Subcutaneous abdominal adipose tissue (tissue), 5 donors: Measurements from ENCODE around the gene VAC14.

Source experiments
- H3K27ac ChIP-seq: one replicate; pipeline ENCODE4 v1.7.0; 2013; ENCODE audit warnings: low read depth, mild to moderate bottlenecking, inconsistent platforms, low read length, moderate library complexity
- H3K27me3 ChIP-seq, 5 donors: one replicate each; pipeline ENCODE4 v1.7.0; 2013; ENCODE audit warnings: low read length in 5 of 5, inconsistent platforms in 1 of 5; ENCODE audit not compliant: control insufficient read depth in 5 of 5, insufficient read depth in 4 of 5
- H3K36me3 ChIP-seq, 5 donors: one replicate each; pipeline ENCODE4 v1.7.0; 2013; ENCODE audit warnings: low read length in 5 of 5; ENCODE audit not compliant: control insufficient read depth in 5 of 5, insufficient read depth in 5 of 5
- H3K4me1 ChIP-seq, 5 donors: one replicate each; pipeline ENCODE4 v1.7.0; 2013; ENCODE audit warnings: low read length in 5 of 5, mild to moderate bottlenecking in 3 of 5, moderate library complexity in 1 of 5; ENCODE audit not compliant: control insufficient read depth in 5 of 5, insufficient read depth in 5 of 5
- H3K4me3 ChIP-seq, 5 donors: one replicate each; pipeline ENCODE4 v1.7.0; 2013; ENCODE audit warnings: low read length in 5 of 5, low read depth in 1 of 5
- H3K9ac ChIP-seq, 5 donors: one replicate each; pipeline ENCODE4 v1.7.0; 2013; ENCODE audit warnings: low read length in 5 of 5, mild to moderate bottlenecking in 4 of 5, moderate library complexity in 3 of 5
- H3K9me3 ChIP-seq, 5 donors: one replicate each; pipeline ENCODE4 v1.7.0; 2013; ENCODE audit warnings: low read length in 5 of 5; ENCODE audit not compliant: control insufficient read depth in 5 of 5
- donor health status: healthy.
- donor health status: healthy.
- donor health status: healthy.
- donor health status: healthy.
- donor health status: healthy.

VAC14 gene

GRCh38 chr16:70777496-70777895, 23.5 kb downstream of the VAC14 start:
- H3K4me3 ChIP-seq, result no peak overlapping the region
- no peaks in the 10 kb centered on the region for H3K27me3 ChIP-seq
- H3K36me3 ChIP-seq, result peaks cover 8 to 62% (median 49%) of the 10 kb centered on the region in 5 donors
- H3K9ac ChIP-seq, result no peak overlapping the region
- peaks cover 0 to 5% (median 1%) of the 10 kb centered on the region in 5 donors for H3K4me1 ChIP-seq
- peaks cover 0 to 4% (median 0%) of the 10 kb centered on the region in 5 donors for H3K9me3 ChIP-seq
- H3K27ac ChIP-seq, result no peak overlapping the region

GRCh38 chr16:70775399-70775798, 25.6 kb downstream of the VAC14 start:
- H3K9me3 ChIP-seq, result no peaks in the 10 kb centered on the region
- H3K9ac ChIP-seq, result no peak overlapping the region
- H3K27ac ChIP-seq, result no peak overlapping the region
- peaks cover 11 to 55% (median 38%) of the 10 kb centered on the region in 5 donors for H3K36me3 ChIP-seq
- no peaks in the 10 kb centered on the region for H3K27me3 ChIP-seq
- no peak overlapping the region for H3K4me3 ChIP-seq
- H3K4me1 ChIP-seq, result peaks cover 1 to 5% (median 4%) of the 10 kb centered on the region in 5 donors

GRCh38 chr16:70774261-70774660, 26.7 kb downstream of the VAC14 start:
- H3K36me3 ChIP-seq, result peaks cover 11 to 57% (median 34%) of the 10 kb centered on the region in 5 donors
- H3K9me3 ChIP-seq, result no peaks in the 10 kb centered on the region
- no peak overlapping the region for H3K4me3 ChIP-seq
- peaks cover 1 to 5% (median 4%) of the 10 kb centered on the region in 5 donors for H3K4me1 ChIP-seq
- H3K27ac ChIP-seq, result no peak overlapping the region
- no peak overlapping the region for H3K9ac ChIP-seq
- H3K27me3 ChIP-seq, result no peaks in the 10 kb centered on the region

- no peaks in the 10 kb centered on the region for H3K27me3 ChIP-seq
- H3K9me3 ChIP-seq, result no peaks in the 10 kb centered on the region
- peaks cover 0 to 13% (median 4%) of the 10 kb centered on the region in 5 donors for H3K4me1 ChIP-seq
- no peak overlapping the region for H3K27ac ChIP-seq
- peaks cover 11 to 58% (median 32%) of the 10 kb centered on the region in 5 donors for H3K36me3 ChIP-seq
- H3K9ac ChIP-seq, result no peak overlapping the region
- H3K4me3 ChIP-seq, result no peak overlapping the region
Observed at GRCh38 chr16:70772493-70772892, 28.5 kb downstream of the VAC14 start.

GRCh38 chr16:70770626-70771552, 30.1 kb downstream of the VAC14 start:
- Histone ChIP-seq H3K4me1 (peaks cover 0 to 13% (median 4%) of the 10 kb centered on the region in 5 donors), H3K27ac (no peak overlapping the region), H3K36me3 (peaks cover 11 to 62% (median 34%) of the 10 kb centered on the region in 5 donors), H3K27me3 (no peaks in the 10 kb centered on the region), H3K9me3 (no peaks in the 10 kb centered on the region), H3K9ac (no peak overlapping the region), H3K4me3 (no peak overlapping the region)

GRCh38 chr16:70770291-70770625, 30.7 kb downstream of the VAC14 start:
- peaks cover 11 to 63% (median 36%) of the 10 kb centered on the region in 5 donors for H3K36me3 ChIP-seq
- no peak overlapping the region for H3K4me3 ChIP-seq
- no peak overlapping the region for H3K27ac ChIP-seq
- H3K9me3 ChIP-seq, result no peaks in the 10 kb centered on the region
- H3K9ac ChIP-seq, result no peak overlapping the region
- no peaks in the 10 kb centered on the region for H3K27me3 ChIP-seq
- H3K4me1 ChIP-seq, result peaks cover 0 to 13% (median 4%) of the 10 kb centered on the region in 5 donors

GRCh38 chr16:70769761-70770160, 31.2 kb downstream of the VAC14 start:
- Histone ChIP-seq H3K4me3 (no peak overlapping the region), H3K27ac (no peak overlapping the region), H3K27me3 (no peaks in the 10 kb centered on the region), H3K36me3 (peaks cover 11 to 67% (median 41%) of the 10 kb centered on the region in 5 donors), H3K4me1 (peaks cover 0 to 13% (median 4%) of the 10 kb centered on the region in 5 donors), H3K9me3 (no peaks in the 10 kb centered on the region), H3K9ac (no peak overlapping the region)

GRCh38 chr16:70769131-70769530, 31.8 kb downstream of the VAC14 start:
- Histone ChIP-seq H3K36me3 (peaks cover 11 to 66% (median 41%) of the 10 kb centered on the region in 5 donors), H3K4me1 (peaks cover 0 to 13% (median 4%) of the 10 kb centered on the region in 5 donors)

GRCh38 chr16:70768203-70768580, 32.8 kb downstream of the VAC14 start:
- Histone ChIP-seq H3K36me3 (peaks cover 8 to 68% (median 38%) of the 10 kb centered on the region in 5 donors), H3K27ac (no peak overlapping the region)

More at GRCh38 chr16:70769131-70769530, 31.8 kb downstream of the VAC14 start:
- no peaks in the 10 kb centered on the region for H3K27me3 ChIP-seq
- no peak overlapping the region for H3K9ac ChIP-seq
- no peak overlapping the region for H3K27ac ChIP-seq
- H3K9me3 ChIP-seq, result no peaks in the 10 kb centered on the region
- no peak overlapping the region for H3K4me3 ChIP-seq

More at GRCh38 chr16:70768203-70768580, 32.8 kb downstream of the VAC14 start:
- H3K4me1 ChIP-seq, result peaks cover 0 to 13% (median 4%) of the 10 kb centered on the region in 5 donors
- no peaks in the 10 kb centered on the region for H3K9me3 ChIP-seq
- no peak overlapping the region for H3K4me3 ChIP-seq
- no peak overlapping the region for H3K9ac ChIP-seq
- H3K27me3 ChIP-seq, result no peaks in the 10 kb centered on the region
